Psoas muscle (tissue), 8 donors: Measurements from ENCODE around the gene PDE4D. TPM values are rescaled to one million over a fixed set of nuclear protein-coding genes. Genes with fewer than 3 reads are reported as not detected.
A peak's percentile ranks its signal among the peaks of the same experiment; 100 is the strongest.

Source experiments
- ATAC-seq, 4 donors: fragments of 200-7000 bp; cut with Tn5 transposase; one replicate each; pipeline ENCODE4 v1.9.1; 2020; ENCODE audit warnings: moderate library complexity in 3 of 4, mild to moderate bottlenecking in 2 of 4
- DNase-seq, 2 donors: peaks; one replicate each; pipeline ENCODE4 v3.0.0-alpha.2; 2020
- H3K27ac ChIP-seq: fragments of 200-600 bp; one replicate; pipeline ENCODE4 v1.8.0; 2022
- H3K27me3 ChIP-seq, 3 donors: fragments of 200-600 bp in 1 of 3; one replicate each; pipeline versions ENCODE4 v1.6.1 to v1.8.0; 2013 to 2022; ENCODE audit warnings: low read length in 2 of 3, mild to moderate bottlenecking in 2 of 3, moderate library complexity in 1 of 3; ENCODE audit not compliant: insufficient read depth in 3 of 3
- H3K36me3 ChIP-seq, 2 donors: fragments of 200-600 bp in 1 of 2; one replicate each; pipeline versions ENCODE4 v1.6.1 to v1.8.0; 2013 to 2022; ENCODE audit warnings: low read depth in 1 of 2, mild to moderate bottlenecking in 1 of 2, moderate library complexity in 1 of 2; ENCODE audit not compliant: insufficient read depth in 1 of 2
- H3K4me1 ChIP-seq: fragments of 200-600 bp; one replicate; pipeline ENCODE4 v1.8.0; 2022
- H3K4me3 ChIP-seq: fragments of 200-600 bp; one replicate; pipeline ENCODE4 v1.8.0; 2022; ENCODE audit warnings: mild to moderate bottlenecking
- H3K9me3 ChIP-seq: fragments of 200-600 bp; one replicate; pipeline ENCODE4 v1.8.0; 2022
- WGBS, 3 donors: extraction: QIAGEN DNeasy Blood & Tissue Kit; methylation state at CpG; one replicate each; pipeline versions ENCODE4 v1.1.6 to v1.1.7; 2013; 5-methylcytosine and 5-hydroxymethylcytosine counted together
- intact Hi-C, 2 donors: fragments of 100-400 bp; cut with DNase I; formaldehyde crosslinking; loops; one replicate each; pipeline versions ENCODE4 v1.11.0 to v1.14.2; 2022
- polyA plus RNA-seq, 3 donors: library from polyadenylated mRNA; stranded (reverse); fragments of 200-250 nt; gene quantifications; one replicate each; pipeline ENCODE4 v1.2.3, GENCODE V29; 2013
- total RNA-seq, 4 donors: library from RNA; stranded (reverse); fragmentation: NEBNext Ultra II Directional in 2 of 4; extraction: Animal tissue kit (Norgen Biotek cat#: 25700) in 2 of 4; gene quantifications; one replicate each; pipeline versions ENCODE4 v1.2.1 to v1.2.4, GENCODE V29; 2021 to 2023
- TF ChIP-seq, protein P1 (sequence below): fragments of 200-600 bp; IDR thresholded peaks from one replicate; pipeline ENCODE4 v1.8.0; 2022; ENCODE audit warnings: antibody characterized with exemption
- donor health status: healthy with polysubstance abuse.
- donor health status: DM: no; HTN: no; CAD: no; lungs with moderate emphysema.
- donor health status: Bipolar disorder and iron deficiency.
- donor health status: healthy.
- donor health status: DM: yes; HTN: yes; CAD: no.
- donor health status: DM: no; HTN: no; CAD: no.
- donor health status: DM: no; HTN: no; CAD: no.
- donor health status: DM: yes; HTN: yes; CAD: no.

The PDE4D gene
- total and polyA plus RNA-seq, 7 donors: 42.6 to 283 (median 88.7) TPM

DNA sequence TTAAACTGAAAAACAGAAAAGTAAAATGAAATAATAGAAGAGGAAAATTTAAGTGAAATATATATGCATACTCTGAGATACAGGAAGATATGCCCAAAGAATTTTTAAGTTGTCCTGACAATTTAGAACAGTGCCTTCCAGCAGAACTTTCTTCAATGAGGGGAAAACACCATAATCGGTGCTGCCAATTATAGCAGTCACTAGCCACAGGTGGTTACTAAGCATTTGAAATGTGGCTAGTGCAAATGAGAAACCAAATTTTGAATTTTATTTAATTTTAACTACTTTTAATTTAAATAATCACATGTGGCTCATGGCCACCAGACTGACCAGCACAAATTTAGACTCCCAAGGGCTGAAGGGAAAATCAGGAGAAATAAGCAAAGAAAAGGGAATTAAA lies 900.1 kb downstream of the PDE4D start:
- DNase-seq (no peak), ATAC-seq (no peak)
- H3K4me1 ChIP-seq: peaks cover 6% of the 10 kb centered on the region
- H3K9me3 ChIP-seq: no peaks in the 10 kb centered on the region
- WGBS, 3 donors: 39 to 59% (median 50%) methylated on average over 1 of the region's 1 CpG
- H3K27ac ChIP-seq: peak overlapping the region; percentile 26
- TF ChIP-seq, protein P1, sequence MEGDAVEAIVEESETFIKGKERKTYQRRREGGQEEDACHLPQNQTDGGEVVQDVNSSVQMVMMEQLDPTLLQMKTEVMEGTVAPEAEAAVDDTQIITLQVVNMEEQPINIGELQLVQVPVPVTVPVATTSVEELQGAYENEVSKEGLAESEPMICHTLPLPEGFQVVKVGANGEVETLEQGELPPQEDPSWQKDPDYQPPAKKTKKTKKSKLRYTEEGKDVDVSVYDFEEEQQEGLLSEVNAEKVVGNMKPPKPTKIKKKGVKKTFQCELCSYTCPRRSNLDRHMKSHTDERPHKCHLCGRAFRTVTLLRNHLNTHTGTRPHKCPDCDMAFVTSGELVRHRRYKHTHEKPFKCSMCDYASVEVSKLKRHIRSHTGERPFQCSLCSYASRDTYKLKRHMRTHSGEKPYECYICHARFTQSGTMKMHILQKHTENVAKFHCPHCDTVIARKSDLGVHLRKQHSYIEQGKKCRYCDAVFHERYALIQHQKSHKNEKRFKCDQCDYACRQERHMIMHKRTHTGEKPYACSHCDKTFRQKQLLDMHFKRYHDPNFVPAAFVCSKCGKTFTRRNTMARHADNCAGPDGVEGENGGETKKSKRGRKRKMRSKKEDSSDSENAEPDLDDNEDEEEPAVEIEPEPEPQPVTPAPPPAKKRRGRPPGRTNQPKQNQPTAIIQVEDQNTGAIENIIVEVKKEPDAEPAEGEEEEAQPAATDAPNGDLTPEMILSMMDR: no peak
- no peak overlapping the region for H3K4me3 ChIP-seq
- H3K27me3 ChIP-seq: no peaks in the 10 kb centered on the region
- intact Hi-C loops: no loop called here
- H3K36me3 ChIP-seq: peaks cover 2 to 51% of the 10 kb centered on the region in 2 donors

- H3K27ac ChIP-seq: no peak overlapping the region
- 96 to 100% (median 97%) methylated on average over 2 of the region's 2 CpGs for WGBS, 3 donors
- TF ChIP-seq, protein P1: peak; percentile 12
- no peaks in the 10 kb centered on the region for H3K27me3 ChIP-seq
- H3K9me3 ChIP-seq: no peaks in the 10 kb centered on the region
- peaks cover 2 to 89% of the 10 kb centered on the region in 2 donors for H3K36me3 ChIP-seq
- no peak for DNase-seq
- intact Hi-C loops: no loop called here
- H3K4me1 ChIP-seq: no peaks in the 10 kb centered on the region
- no peak overlapping the region for H3K4me3 ChIP-seq
- no peak for ATAC-seq
Measured at GRCh38 chr5:58988938-58989337, 904.6 kb downstream of the PDE4D start.

GRCh38 chr5:58987193-58987592 lies 906.3 kb downstream of the PDE4D start:
- ATAC-seq: no peak
- TF ChIP-seq, protein P1: no peak
- no peaks in the 10 kb centered on the region for H3K27me3 ChIP-seq
- intact Hi-C loops: no loop called here
- no peak for DNase-seq
- H3K27ac ChIP-seq: peak overlapping the region; percentile 7
- H3K36me3 ChIP-seq: peaks cover 7 to 92% of the 10 kb centered on the region in 2 donors
- no peaks in the 10 kb centered on the region for H3K4me1 ChIP-seq
- no peaks in the 10 kb centered on the region for H3K9me3 ChIP-seq
- no peak overlapping the region for H3K4me3 ChIP-seq

DNA sequence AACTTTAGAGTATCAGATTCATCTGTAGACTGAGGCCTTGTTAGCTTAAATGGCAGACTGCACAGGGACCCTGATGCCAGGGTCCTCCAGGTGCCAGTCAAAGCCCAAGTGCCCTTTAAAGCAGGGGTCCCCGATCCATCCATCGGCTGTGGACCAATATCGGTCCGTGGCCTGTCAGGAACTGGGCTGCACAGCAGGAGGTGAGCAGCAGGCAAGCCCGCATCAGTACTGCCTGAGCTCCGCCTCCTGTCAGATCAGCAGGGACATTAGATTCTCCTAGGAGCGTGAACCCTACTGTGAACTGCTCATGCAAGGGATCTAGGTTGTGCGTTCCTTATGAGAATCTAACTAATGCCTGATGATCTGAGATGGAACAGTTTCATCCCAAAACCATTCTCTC lies 907.2 kb downstream of the PDE4D start:
- Histone ChIP-seq H3K27ac (peak overlapping the region; percentile 26), H3K4me3 (no peak overlapping the region), H3K9me3 (no peaks in the 10 kb centered on the region), H3K27me3 (no peaks in the 10 kb centered on the region), H3K36me3 (peaks cover 7 to 91% of the 10 kb centered on the region in 2 donors), H3K4me1 (no peaks in the 10 kb centered on the region)
- DNase-seq (no peak), ATAC-seq (peak in 3 of 4 donors; percentile 3 to 7 (median 7))
- TF ChIP-seq, protein P1: no peak
- WGBS, 3 donors: 68 to 76% (median 71%) methylated on average over 8 of the region's 8 CpGs
- intact Hi-C loops: no loop called here

DNA sequence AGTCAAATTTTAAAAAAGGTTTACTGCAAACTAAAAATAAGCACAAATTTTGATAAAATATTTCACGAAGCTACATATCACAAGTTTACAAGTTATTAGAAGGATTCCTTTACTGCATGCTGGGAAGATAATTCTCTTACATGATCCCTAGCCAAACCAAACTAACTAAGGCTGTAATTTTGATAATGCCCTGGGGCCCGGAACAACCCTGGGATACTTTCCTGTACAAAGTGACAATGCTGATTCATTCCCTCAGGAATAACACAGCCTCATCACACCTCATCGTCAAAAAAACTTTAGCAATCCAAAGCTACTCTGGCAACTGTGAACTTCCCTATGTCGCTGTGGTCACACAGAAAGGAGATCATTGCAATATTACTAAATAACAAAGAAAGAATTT lies 907.8 kb downstream of the PDE4D start:
- no peak for DNase-seq
- Histone ChIP-seq H3K4me1 (no peaks in the 10 kb centered on the region), H3K27me3 (no peaks in the 10 kb centered on the region), H3K36me3 (peaks cover 7 to 91% of the 10 kb centered on the region in 2 donors), H3K9me3 (no peaks in the 10 kb centered on the region), H3K27ac (peak overlapping the region; percentile 26), H3K4me3 (no peak overlapping the region)
- ATAC-seq: peak; percentile 18 to 62 (median 41)
- intact Hi-C loops: no loop called here
- 57 to 80% (median 71%) methylated on average over 4 of the region's 4 CpGs for WGBS, 3 donors
- TF ChIP-seq, protein P1: no peak
